ENCODE data around the gene PAPPA2. TPM values are rescaled to one million over a fixed set of nuclear protein-coding genes. Genes with fewer than 3 reads are reported as not detected.

Gene PAPPA2
- total and polyA plus RNA-seq, 9 of the 15 experiments (the other 6 are each of a cell fraction or from before 2014, with no cell fraction given): 0.01 to 0.15 (median 0.05) TPM; not detected in 2

- CTCF ChIA-PET (ENCODE audit: low intra/inter-chr PET ratio): no interaction called here
Observed at GRCh38 chr1:176604461-176604860, 141.5 kb downstream of the PAPPA2 start.

More at GRCh38 chr1:176604461-176604860, 141.5 kb downstream of the PAPPA2 start:
- no peaks in the 10 kb centered on the region for H3K9me3 ChIP-seq (replicated peaks; ENCODE audit: control insufficient read depth, insufficient read depth, low read depth, low read length)
- FAIRE-seq: no peak
- no peaks in the 10 kb centered on the region for H3K9me1 ChIP-seq (ENCODE audit: control insufficient read depth, insufficient read depth, low read length)
- H3K9ac ChIP-seq (ENCODE audit: insufficient read depth in 1 of 2, low read depth in 2 of 2, low read length in 2 of 2): no peak overlapping the region
- H3K27me3 ChIP-seq (ENCODE audit: control insufficient read depth in 2 of 2, insufficient read depth in 2 of 2, low read length in 2 of 2): no peaks in the 10 kb centered on the region; a peak in 1 of 5 replicates
- no peaks in the 10 kb centered on the region for H4K20me1 ChIP-seq (replicated peaks; ENCODE audit: control insufficient read depth, insufficient read depth, low read length)
- in situ Hi-C loops (cut with MboI): no loop called here
- BruUV-seq (replicated peaks): no TSS peak
- TF ChIP-seq HLTF (IDR thresholded peaks at IDR 0.05): no peak
- TF ChIP-seq L3MBTL2 (IDR thresholded peaks at IDR 0.05): no peak
- no peak for TF ChIP-seq POLR2AphosphoS5 (IDR thresholded peaks at IDR 0.05; ENCODE audit: control insufficient read depth, insufficient read depth, low read depth, low read length)
- TF ChIP-seq ZC3H11A (IDR thresholded peaks at IDR 0.05; ENCODE audit: low read depth, low read length): no peak
- TF ChIP-seq ETV6 (IDR thresholded peaks at IDR 0.05; ENCODE audit: borderline replicate concordance in 1 of 2, low read depth in 2 of 2, low read length in 1 of 2): no peak
- TF ChIP-seq ETV6 (CRISPR knock-in tag; IDR thresholded peaks at IDR 0.05; ENCODE audit: borderline replicate concordance): no peak
- TF ChIP-seq TAF9B (IDR thresholded peaks at IDR 0.05; ENCODE audit: partially characterized antibody): no peak
- no peak for TF ChIP-seq GATAD2B (IDR thresholded peaks at IDR 0.05; ENCODE audit: borderline replicate concordance)
- TF ChIP-seq, protein P1, sequence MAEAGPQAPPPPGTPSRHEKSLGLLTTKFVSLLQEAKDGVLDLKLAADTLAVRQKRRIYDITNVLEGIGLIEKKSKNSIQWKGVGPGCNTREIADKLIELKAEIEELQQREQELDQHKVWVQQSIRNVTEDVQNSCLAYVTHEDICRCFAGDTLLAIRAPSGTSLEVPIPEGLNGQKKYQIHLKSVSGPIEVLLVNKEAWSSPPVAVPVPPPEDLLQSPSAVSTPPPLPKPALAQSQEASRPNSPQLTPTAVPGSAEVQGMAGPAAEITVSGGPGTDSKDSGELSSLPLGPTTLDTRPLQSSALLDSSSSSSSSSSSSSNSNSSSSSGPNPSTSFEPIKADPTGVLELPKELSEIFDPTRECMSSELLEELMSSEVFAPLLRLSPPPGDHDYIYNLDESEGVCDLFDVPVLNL (CRISPR knock-in tag; IDR thresholded peaks at IDR 0.05; ENCODE audit: low read depth): no peak
- TF ChIP-seq BCL6 (CRISPR knock-in tag; IDR thresholded peaks at IDR 0.05): no peak
- TF ChIP-seq ZNF197 (CRISPR knock-in tag; IDR thresholded peaks at IDR 0.05; ENCODE audit: low read depth): no peak
- TF ChIP-seq KLF1 (tag; IDR thresholded peaks at IDR 0.05): no peak
- H3K4me2 ChIP-seq (ENCODE audit: insufficient read depth, low read length): no peak overlapping the region
- no peak overlapping the region for H3K4me3 ChIP-seq
- no peak overlapping the region for H2AFZ ChIP-seq (ENCODE audit: low read depth, low read length)
- H3K79me2 ChIP-seq (ENCODE audit: control insufficient read depth, insufficient read depth, low read length): no peaks in the 10 kb centered on the region
- WGBS (ENCODE audit: insufficient coverage, low coverage, missing lambda C conversion rate): 0% methylated on average over 2 of the region's 2 CpGs
- intact Hi-C loops (cut with micrococcal nuclease): no loop called here
- H3K36me3 ChIP-seq (ENCODE audit: control insufficient read depth, insufficient read depth, low read length): no peaks in the 10 kb centered on the region
- no peak overlapping the region for H3K27ac ChIP-seq (ENCODE audit: extremely low read depth, low read depth, low read length)
- POLR2A ChIA-PET: no interaction called here
- no peak for ATAC-seq
- H3K4me1 ChIP-seq (replicated peaks in 1 of 2; ENCODE audit: control insufficient read depth in 2 of 2, insufficient read depth in 2 of 2, low read length in 2 of 2): no peaks in the 10 kb centered on the region; a peak in 2 of 5 replicates
- DNase-seq (ENCODE audit: extremely low read depth in 1 of 4, low spot score in 3 of 4): no peak
